SH-SY5Y (cell line): ENCODE measurements around the gene PTPN14.

Source experiments
- GATA2 ChIP-seq: IDR thresholded peaks from 2 replicates; pipeline ENCODE4 v1.6.1; 2011; ENCODE audit warnings: mild to moderate bottlenecking, low read depth, low read length
- GATA3 ChIP-seq: IDR thresholded peaks from 2 replicates; pipeline ENCODE4 v1.6.1; 2011; ENCODE audit warnings: low read depth, mild to moderate bottlenecking, low read length, moderate library complexity

Gene PTPN14

GRCh38 chr1:214466403-214467077 lies 84.9 kb downstream of the PTPN14 start:
- TF ChIP-seq GATA3: no peak
- no peak for TF ChIP-seq GATA2

- no peak for TF ChIP-seq GATA2
- no peak for TF ChIP-seq GATA3
Measured at GRCh38 chr1:214464445-214465287, 86.7 kb downstream of the PTPN14 start.

DNA sequence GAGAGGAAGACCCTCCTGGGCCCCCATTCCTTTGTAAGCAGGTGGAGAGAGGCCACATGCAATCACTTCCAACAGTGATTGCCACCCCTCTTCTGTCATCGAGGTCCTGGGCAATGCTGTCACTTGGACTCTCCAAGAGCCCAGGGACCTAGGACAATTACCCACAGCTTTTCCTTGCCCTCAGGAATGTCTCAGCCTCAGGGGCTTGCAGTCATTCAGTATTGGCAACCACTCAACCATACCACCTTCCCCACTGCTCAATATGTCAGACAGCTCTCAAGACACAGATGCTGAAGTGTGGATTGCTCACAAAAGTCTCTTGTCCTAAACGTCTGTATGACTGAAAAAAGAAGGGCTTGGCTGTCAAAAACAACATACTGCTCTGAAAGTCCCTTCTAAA lies 87.8 kb downstream of the PTPN14 start:
- TF ChIP-seq GATA2: no peak
- TF ChIP-seq GATA3: no peak

- TF ChIP-seq GATA3 (no peak), GATA2 (no peak)
Measured at GRCh38 chr1:214462882-214463281, 88.5 kb downstream of the PTPN14 start.

- TF ChIP-seq GATA3 (no peak), GATA2 (no peak)
Measured at GRCh38 chr1:214461305-214461704, 90.1 kb downstream of the PTPN14 start.

DNA sequence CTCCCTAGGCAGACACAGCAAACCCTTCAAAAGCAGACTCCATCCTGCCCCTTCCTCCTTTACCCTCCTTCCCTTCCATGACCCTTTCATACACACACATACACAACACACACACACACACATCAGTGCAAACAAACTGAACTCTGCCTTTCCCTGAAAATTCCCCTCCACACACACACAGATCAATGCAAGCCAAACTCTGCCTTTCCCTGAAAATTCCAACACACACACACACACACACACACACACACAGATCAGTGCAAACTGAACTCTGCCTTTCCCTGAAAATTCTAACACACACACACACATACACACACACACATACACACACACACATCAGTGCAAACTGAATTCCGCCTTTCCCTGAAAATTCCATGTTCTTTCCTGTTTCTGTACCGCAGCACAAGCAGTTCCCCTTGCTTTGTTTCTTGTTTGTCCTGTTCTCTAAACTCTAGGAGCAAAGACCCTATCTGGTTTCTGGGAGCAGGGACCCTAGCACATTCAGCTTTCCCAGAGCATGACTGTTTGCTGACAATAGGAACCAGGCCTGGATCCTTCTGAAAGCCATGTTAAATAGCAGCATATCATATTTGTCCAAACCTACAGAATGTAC lies 91.0 kb downstream of the PTPN14 start:
- TF ChIP-seq GATA2 (no peak), GATA3 (no peak)

- TF ChIP-seq GATA3: no peak
- no peak for TF ChIP-seq GATA2
Measured at GRCh38 chr1:214459895-214460294, 91.5 kb downstream of the PTPN14 start.

DNA sequence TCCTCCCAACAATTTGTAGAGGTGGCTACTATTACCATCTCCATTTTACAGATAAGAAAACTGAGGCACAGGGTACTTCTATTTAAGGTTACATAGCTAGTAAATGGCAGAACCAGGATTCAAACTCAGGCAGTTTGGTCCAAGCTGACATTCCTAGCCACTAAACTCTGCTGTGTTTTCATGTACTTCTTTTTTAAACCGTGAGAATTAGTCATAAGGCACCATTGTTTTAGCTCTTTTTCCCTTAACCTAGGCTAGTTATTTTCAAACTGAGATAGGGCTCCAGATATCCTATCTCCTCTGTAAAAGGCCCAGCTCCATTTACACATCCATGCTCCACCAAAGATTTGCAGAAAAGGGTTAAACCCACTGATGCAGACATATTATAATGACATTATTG lies 92.9 kb downstream of the PTPN14 start:
- no peak for TF ChIP-seq GATA3
- TF ChIP-seq GATA2: no peak

- TF ChIP-seq GATA3 (no peak), GATA2 (no peak)
Measured at GRCh38 chr1:214455971-214456867, 95.2 kb downstream of the PTPN14 start.

GRCh38 chr1:214455479-214455878 lies 95.9 kb downstream of the PTPN14 start:
- no peak for TF ChIP-seq GATA3
- TF ChIP-seq GATA2: no peak

GRCh38 chr1:214454569-214455396 lies 96.6 kb downstream of the PTPN14 start:
- TF ChIP-seq GATA3: no peak
- TF ChIP-seq GATA2: no peak

GRCh38 chr1:214453109-214453722 lies 98.2 kb downstream of the PTPN14 start:
- no peak for TF ChIP-seq GATA2
- no peak for TF ChIP-seq GATA3
